ENCODE data around the gene TRIM43B.

TRIM43B gene

GRCh38 chr2:95509408-95509807 is 24.9 kb upstream of the TRIM43B start (continued):
- TF ChIP-seq ELK4 (IDR thresholded peaks at IDR 0.05; ENCODE audit: borderline replicate concordance, low read depth, low read length) (no peak), ZNF114 (tag by site-specific recombination; IDR thresholded peaks at IDR 0.05) (no peak)
- TF ChIP-seq, protein P1, sequence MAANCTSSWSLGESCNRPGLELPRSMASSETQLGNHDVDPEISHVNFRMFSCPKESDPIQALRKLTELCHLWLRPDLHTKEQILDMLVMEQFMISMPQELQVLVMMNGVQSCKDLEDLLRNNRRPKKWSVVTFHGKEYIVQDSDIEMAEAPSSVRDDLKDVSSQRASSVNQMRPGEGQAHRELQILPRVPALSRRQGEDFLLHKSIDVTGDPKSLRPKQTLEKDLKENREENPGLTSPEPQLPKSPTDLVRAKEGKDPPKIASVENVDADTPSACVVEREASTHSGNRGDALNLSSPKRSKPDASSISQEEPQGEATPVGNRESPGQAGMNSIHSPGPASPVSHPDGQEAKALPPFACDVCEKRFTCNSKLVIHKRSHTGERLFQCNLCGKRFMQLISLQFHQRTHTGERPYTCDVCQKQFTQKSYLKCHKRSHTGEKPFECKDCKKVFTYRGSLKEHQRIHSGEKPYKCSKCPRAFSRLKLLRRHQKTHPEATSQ (tag by site-specific recombination; IDR thresholded peaks at IDR 0.05) = no peak

GRCh38 chr2:95505222-95505621 is 20.7 kb upstream of the TRIM43B start:
- TF ChIP-seq ZNF664 (tag by site-specific recombination; IDR thresholded peaks at IDR 0.05) (no peak), ZNF112 (tag by site-specific recombination; IDR thresholded peaks at IDR 0.05) (no peak), ZNF16 (tag by site-specific recombination; IDR thresholded peaks at IDR 0.05; ENCODE audit: low read depth) (no peak), ZNF221 (tag by site-specific recombination; IDR thresholded peaks at IDR 0.05; ENCODE audit: borderline replicate concordance) (no peak), OSR2 (tag by site-specific recombination; IDR thresholded peaks at IDR 0.05) (no peak), KLF8 (tag by site-specific recombination; IDR thresholded peaks at IDR 0.05) (no peak), ZNF341 (tag by site-specific recombination; IDR thresholded peaks at IDR 0.05; ENCODE audit: low read depth) (no peak), ZNF37A (tag by site-specific recombination; IDR thresholded peaks at IDR 0.05) (no peak), ZNF239 (tag by site-specific recombination; IDR thresholded peaks at IDR 0.05) (no peak), HOXD13 (CRISPR knock-in tag; IDR thresholded peaks at IDR 0.05; ENCODE audit: borderline replicate concordance) (no peak), ZNF521 (tag by site-specific recombination; IDR thresholded peaks at IDR 0.05) (no peak)
- Histone ChIP-seq H3K9me3 (ENCODE audit: control insufficient read depth, insufficient read depth, low read depth, low read length) (no peaks in the 10 kb centered on the region), H3K36me3 (ENCODE audit: control insufficient read depth in 2 of 2, insufficient read depth in 1 of 2, low read length in 2 of 2) (no peaks in the 10 kb centered on the region), H3K27ac (ENCODE audit: extremely low read depth, low read depth, low read length) (no peak overlapping the region), H3K4me1 (ENCODE audit: control insufficient read depth, insufficient read depth, low read length) (no peaks in the 10 kb centered on the region), H3K4me3 (ENCODE audit: low read depth, low read length) (no peak overlapping the region)
- ChIA-PET CTCF (interaction anchor here (0.6 kb wide), 1 partner anchor 274 kb away, joined by 4 read pairs; no protein-coding TSS in a partner anchor), POLR2A (no interaction called here)

DNA sequence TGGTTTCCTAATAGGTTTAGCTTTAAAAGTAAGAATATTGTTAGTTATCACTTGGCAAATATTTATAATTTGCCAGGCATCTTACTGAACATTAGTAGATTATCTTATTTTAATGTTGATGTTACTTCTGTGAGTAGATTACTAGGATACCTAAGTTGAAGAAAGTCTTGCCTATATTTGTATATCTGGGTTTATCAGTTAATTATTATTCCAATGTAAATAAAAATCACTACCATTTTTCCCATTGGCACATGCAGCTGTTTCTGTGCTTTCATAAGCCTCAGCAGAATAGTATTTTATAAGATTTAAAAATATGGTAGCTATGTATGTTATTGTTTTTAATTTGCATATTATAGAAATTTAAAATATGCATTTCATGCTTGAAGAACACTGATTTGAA is 16.3 kb upstream of the TRIM43B start:
- POLR2A ChIA-PET = no interaction called here
- Histone ChIP-seq H3K27ac (ENCODE audit: extremely low read depth, low read depth, low read length) (no peak overlapping the region), H3K9me3 (ENCODE audit: control insufficient read depth, insufficient read depth, low read depth, low read length) (no peaks in the 10 kb centered on the region), H3K36me3 (ENCODE audit: control insufficient read depth in 2 of 2, insufficient read depth in 1 of 2, low read length in 2 of 2) (no peaks in the 10 kb centered on the region), H3K4me3 (ENCODE audit: low read depth, low read length) (no peak overlapping the region), H3K4me1 (ENCODE audit: control insufficient read depth, insufficient read depth, low read length) (no peaks in the 10 kb centered on the region)
- CTCF ChIA-PET = interaction anchor here (0.7 kb wide), 1 partner anchor 125 kb away, joined by 3 read pairs; no protein-coding TSS in a partner anchor
- no peak for TF ChIP-seq ZNF404 (tag by site-specific recombination; IDR thresholded peaks at IDR 0.05)
- TF ChIP-seq, protein P2, sequence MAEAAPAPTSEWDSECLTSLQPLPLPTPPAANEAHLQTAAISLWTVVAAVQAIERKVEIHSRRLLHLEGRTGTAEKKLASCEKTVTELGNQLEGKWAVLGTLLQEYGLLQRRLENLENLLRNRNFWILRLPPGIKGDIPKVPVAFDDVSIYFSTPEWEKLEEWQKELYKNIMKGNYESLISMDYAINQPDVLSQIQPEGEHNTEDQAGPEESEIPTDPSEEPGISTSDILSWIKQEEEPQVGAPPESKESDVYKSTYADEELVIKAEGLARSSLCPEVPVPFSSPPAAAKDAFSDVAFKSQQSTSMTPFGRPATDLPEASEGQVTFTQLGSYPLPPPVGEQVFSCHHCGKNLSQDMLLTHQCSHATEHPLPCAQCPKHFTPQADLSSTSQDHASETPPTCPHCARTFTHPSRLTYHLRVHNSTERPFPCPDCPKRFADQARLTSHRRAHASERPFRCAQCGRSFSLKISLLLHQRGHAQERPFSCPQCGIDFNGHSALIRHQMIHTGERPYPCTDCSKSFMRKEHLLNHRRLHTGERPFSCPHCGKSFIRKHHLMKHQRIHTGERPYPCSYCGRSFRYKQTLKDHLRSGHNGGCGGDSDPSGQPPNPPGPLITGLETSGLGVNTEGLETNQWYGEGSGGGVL (tag by site-specific recombination; IDR thresholded peaks at IDR 0.05) = no peak
- TF ChIP-seq ZNF791 (tag by site-specific recombination; IDR thresholded peaks at IDR 0.05) = no peak
- no peak for TF ChIP-seq GLIS1 (tag by site-specific recombination; IDR thresholded peaks at IDR 0.05)
- no peak for TF ChIP-seq ZNF302 (tag by site-specific recombination; IDR thresholded peaks at IDR 0.05; ENCODE audit: low read depth)
- no peak for TF ChIP-seq SCRT1 (tag by site-specific recombination; IDR thresholded peaks at IDR 0.05; ENCODE audit: borderline replicate concordance)
- TF ChIP-seq PRDM2 (tag by site-specific recombination; IDR thresholded peaks at IDR 0.05; ENCODE audit: borderline replicate concordance) = no peak
- no peak for TF ChIP-seq KLF10 (tag by site-specific recombination; IDR thresholded peaks at IDR 0.05)

All from HEK293 (cell line).